Smooth muscle cell (in vitro differentiated cells): ENCODE data around the gene TFEB. TPM values are rescaled to one million over a fixed set of nuclear protein-coding genes. Genes with fewer than 3 reads are reported as not detected.
A peak's percentile ranks its signal among the peaks of the same experiment; 100 is the strongest.

Source experiments
- DNase-seq: peaks from one replicate; lab custom pipeline; 2025; ENCODE audit not compliant: unreplicated experiment; lab: John Stamatoyannopoulos, UW
- H2AFZ ChIP-seq: fragments of 200-600 bp; sonication (generic); 2 replicates; pipeline ENCODE4 v1.6.0; 2016; ENCODE audit warnings: antibody characterized with exemption, low read depth, mild to moderate bottlenecking
- H3F3A ChIP-seq: fragments of 200-600 bp; sonication (generic); 2 replicates; pipeline ENCODE4 v1.6.0; 2017; ENCODE audit warnings: antibody characterized with exemption, low read depth
- H3K27ac ChIP-seq: fragments of 200-600 bp; sonication (generic); 2 replicates; pipeline ENCODE4 v1.5.1; 2016; ENCODE audit warnings: low read depth, mild to moderate bottlenecking
- H3K27me3 ChIP-seq: fragments of 200-600 bp; sonication (generic); 2 replicates; pipeline ENCODE4 v1.6.1; 2016; ENCODE audit warnings: low read depth, mild to moderate bottlenecking
- H3K36me3 ChIP-seq: fragments of 200-600 bp; sonication (generic); 2 replicates; pipeline ENCODE4 v1.5.1; 2016; ENCODE audit warnings: low read depth
- H3K4me1 ChIP-seq: fragments of 200-600 bp; sonication (generic); 2 replicates; pipeline ENCODE4 v1.5.1; 2016; ENCODE audit warnings: low read depth
- H3K4me2 ChIP-seq: fragments of 200-600 bp; sonication (generic); 2 replicates; pipeline ENCODE4 v1.6.0; 2016; ENCODE audit warnings: mild to moderate bottlenecking
- H3K4me3 ChIP-seq: fragments of 200-600 bp; sonication (generic); 2 replicates; pipeline ENCODE4 v1.5.1; 2016; ENCODE audit warnings: mild to moderate bottlenecking
- H3K79me2 ChIP-seq: fragments of 200-600 bp; sonication (generic); 2 replicates; pipeline ENCODE4 v1.6.0; 2016; ENCODE audit warnings: low read depth, mild to moderate bottlenecking
- H3K9ac ChIP-seq: fragments of 200-600 bp; sonication (generic); 2 replicates; pipeline ENCODE4 v1.6.0; 2016; ENCODE audit warnings: low read depth
- H3K9me3 ChIP-seq: fragments of 200-600 bp; sonication (generic); replicated peaks from 2 replicates; pipeline ENCODE4 v1.5.1; 2016; ENCODE audit warnings: low read depth
- H4K20me1 ChIP-seq: fragments of 200-600 bp; sonication (generic); 2 replicates; pipeline ENCODE4 v1.6.0; 2016; ENCODE audit warnings: low read depth
- CTCF ChIP-seq: fragments of 200-600 bp; sonication (generic); IDR thresholded peaks from 2 replicates; pipeline ENCODE4 v1.5.1; 2017; ENCODE audit warnings: borderline replicate concordance, mild to moderate bottlenecking, antibody characterized with exemption; ENCODE audit not compliant: insufficient read depth, poor library complexity, severe bottlenecking
- WGBS: methylation state at CpG from one replicate; pipeline ENCODE4 v1.1.7; 2016; ENCODE audit warnings: low lambda C conversion rate; 5-methylcytosine and 5-hydroxymethylcytosine counted together
- polyA plus RNA-seq: library from polyadenylated mRNA; unstranded; fragments of >200 nt; fragmentation: Nextera tagmentation; extraction: Ambion mirVana; gene quantifications from 2 replicates; pipeline ENCODE4 v1.2.1, GENCODE V29; 2016
- total RNA-seq: library from RNA; depleted of rRNA; stranded (reverse); fragments of >200 nt; gene quantifications from 2 replicates; pipeline ENCODE4 v1.2.3, GENCODE V29; 2014

Gene TFEB
- total and polyA plus RNA-seq, 2 experiments from 2014 or later, result 15.3 to 15.7 TPM

GRCh38 chr6:41714556-41715273 lies 20.7 kb downstream of the TFEB start:
- Histone ChIP-seq H3K4me3 (no peak overlapping the region), H3K9ac (no peak overlapping the region), H3K36me3 (no peaks in the 10 kb centered on the region), H2AFZ (no peak overlapping the region), H3K79me2 (peaks cover 4% of the 10 kb centered on the region), H4K20me1 (peaks cover 8% of the 10 kb centered on the region), H3K9me3 (no peaks in the 10 kb centered on the region), H3F3A (no peaks in the 10 kb centered on the region), H3K4me2 (no peak overlapping the region), H3K4me1 (peaks cover 8% of the 10 kb centered on the region), H3K27ac (no peak overlapping the region), H3K27me3 (no peaks in the 10 kb centered on the region)
- 94% methylated on average over 14 of the region's 14 CpGs for WGBS
- TF ChIP-seq CTCF, result no peak
- no peak for DNase-seq

- Histone ChIP-seq H3K27me3 (no peaks in the 10 kb centered on the region), H3K4me3 (no peak overlapping the region), H3K9ac (no peak overlapping the region), H4K20me1 (peaks cover 8% of the 10 kb centered on the region), H2AFZ (no peak overlapping the region), H3K36me3 (no peaks in the 10 kb centered on the region), H3K27ac (peak overlapping the region; percentile 6), H3K4me2 (peak overlapping the region; percentile 42), H3F3A (no peaks in the 10 kb centered on the region), H3K4me1 (peaks cover 8% of the 10 kb centered on the region), H3K79me2 (no peaks in the 10 kb centered on the region), H3K9me3 (no peaks in the 10 kb centered on the region)
- no peak for DNase-seq
- WGBS, result 76% methylated on average over 14 of the region's 14 CpGs
- TF ChIP-seq CTCF, result no peak
Measured at GRCh38 chr6:41713650-41714291, 21.6 kb downstream of the TFEB start.

- no peaks in the 10 kb centered on the region for H3K9me3 ChIP-seq
- H2AFZ ChIP-seq, result no peak overlapping the region
- no peaks in the 10 kb centered on the region for H3K36me3 ChIP-seq
- H3K79me2 ChIP-seq, result no peaks in the 10 kb centered on the region
- peak overlapping the region; percentile 6 for H3K27ac ChIP-seq
- no peaks in the 10 kb centered on the region for H3F3A ChIP-seq
- peaks cover 8% of the 10 kb centered on the region for H3K4me1 ChIP-seq
- 25% methylated on average over 9 of the region's 9 CpGs for WGBS
- TF ChIP-seq CTCF, result no peak
- no peak overlapping the region for H3K4me3 ChIP-seq
- H3K4me2 ChIP-seq, result peak overlapping the region; percentile 42
- DNase-seq, result no peak
- no peak overlapping the region for H3K9ac ChIP-seq
- no peaks in the 10 kb centered on the region for H3K27me3 ChIP-seq
- H4K20me1 ChIP-seq, result peaks cover 8% of the 10 kb centered on the region
Measured at GRCh38 chr6:41713159-41713649, 22.2 kb downstream of the TFEB start.
